ENCODE measurements around the gene KIAA1217.

DNA sequence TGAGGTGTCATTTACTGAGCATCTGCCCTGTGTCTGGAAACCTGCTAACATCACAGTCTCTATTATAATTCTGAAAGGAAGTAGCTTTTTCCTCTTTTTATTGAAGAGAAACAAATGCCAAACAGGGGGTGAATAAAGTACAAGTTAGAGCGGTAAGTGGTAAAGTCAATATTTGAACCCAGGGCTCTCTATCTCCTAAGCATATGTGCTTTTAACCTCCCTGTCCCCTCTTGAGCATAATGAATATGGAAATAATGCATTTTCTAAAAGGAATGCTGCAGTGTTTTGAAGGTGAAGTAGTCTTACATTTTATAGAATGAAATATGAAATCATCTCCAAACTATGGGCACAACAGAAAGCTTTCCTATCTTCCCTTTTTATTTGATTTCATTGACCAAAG is 196.7 kb downstream of the KIAA1217 start:
- no peak for TF ChIP-seq ZBTB48 (tag by site-specific recombination; IDR thresholded peaks at IDR 0.05)
- TF ChIP-seq, protein P1, sequence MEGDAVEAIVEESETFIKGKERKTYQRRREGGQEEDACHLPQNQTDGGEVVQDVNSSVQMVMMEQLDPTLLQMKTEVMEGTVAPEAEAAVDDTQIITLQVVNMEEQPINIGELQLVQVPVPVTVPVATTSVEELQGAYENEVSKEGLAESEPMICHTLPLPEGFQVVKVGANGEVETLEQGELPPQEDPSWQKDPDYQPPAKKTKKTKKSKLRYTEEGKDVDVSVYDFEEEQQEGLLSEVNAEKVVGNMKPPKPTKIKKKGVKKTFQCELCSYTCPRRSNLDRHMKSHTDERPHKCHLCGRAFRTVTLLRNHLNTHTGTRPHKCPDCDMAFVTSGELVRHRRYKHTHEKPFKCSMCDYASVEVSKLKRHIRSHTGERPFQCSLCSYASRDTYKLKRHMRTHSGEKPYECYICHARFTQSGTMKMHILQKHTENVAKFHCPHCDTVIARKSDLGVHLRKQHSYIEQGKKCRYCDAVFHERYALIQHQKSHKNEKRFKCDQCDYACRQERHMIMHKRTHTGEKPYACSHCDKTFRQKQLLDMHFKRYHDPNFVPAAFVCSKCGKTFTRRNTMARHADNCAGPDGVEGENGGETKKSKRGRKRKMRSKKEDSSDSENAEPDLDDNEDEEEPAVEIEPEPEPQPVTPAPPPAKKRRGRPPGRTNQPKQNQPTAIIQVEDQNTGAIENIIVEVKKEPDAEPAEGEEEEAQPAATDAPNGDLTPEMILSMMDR (tag by site-specific recombination; IDR thresholded peaks at IDR 0.05): no peak
- no peak for TF ChIP-seq ZNF510 (tag by site-specific recombination; IDR thresholded peaks at IDR 0.05; ENCODE audit: insufficient replicate concordance)
- no peak for TF ChIP-seq TRIM28 (IDR thresholded peaks at IDR 0.05; ENCODE audit: borderline replicate concordance, low read length)
- TF ChIP-seq, protein P2, sequence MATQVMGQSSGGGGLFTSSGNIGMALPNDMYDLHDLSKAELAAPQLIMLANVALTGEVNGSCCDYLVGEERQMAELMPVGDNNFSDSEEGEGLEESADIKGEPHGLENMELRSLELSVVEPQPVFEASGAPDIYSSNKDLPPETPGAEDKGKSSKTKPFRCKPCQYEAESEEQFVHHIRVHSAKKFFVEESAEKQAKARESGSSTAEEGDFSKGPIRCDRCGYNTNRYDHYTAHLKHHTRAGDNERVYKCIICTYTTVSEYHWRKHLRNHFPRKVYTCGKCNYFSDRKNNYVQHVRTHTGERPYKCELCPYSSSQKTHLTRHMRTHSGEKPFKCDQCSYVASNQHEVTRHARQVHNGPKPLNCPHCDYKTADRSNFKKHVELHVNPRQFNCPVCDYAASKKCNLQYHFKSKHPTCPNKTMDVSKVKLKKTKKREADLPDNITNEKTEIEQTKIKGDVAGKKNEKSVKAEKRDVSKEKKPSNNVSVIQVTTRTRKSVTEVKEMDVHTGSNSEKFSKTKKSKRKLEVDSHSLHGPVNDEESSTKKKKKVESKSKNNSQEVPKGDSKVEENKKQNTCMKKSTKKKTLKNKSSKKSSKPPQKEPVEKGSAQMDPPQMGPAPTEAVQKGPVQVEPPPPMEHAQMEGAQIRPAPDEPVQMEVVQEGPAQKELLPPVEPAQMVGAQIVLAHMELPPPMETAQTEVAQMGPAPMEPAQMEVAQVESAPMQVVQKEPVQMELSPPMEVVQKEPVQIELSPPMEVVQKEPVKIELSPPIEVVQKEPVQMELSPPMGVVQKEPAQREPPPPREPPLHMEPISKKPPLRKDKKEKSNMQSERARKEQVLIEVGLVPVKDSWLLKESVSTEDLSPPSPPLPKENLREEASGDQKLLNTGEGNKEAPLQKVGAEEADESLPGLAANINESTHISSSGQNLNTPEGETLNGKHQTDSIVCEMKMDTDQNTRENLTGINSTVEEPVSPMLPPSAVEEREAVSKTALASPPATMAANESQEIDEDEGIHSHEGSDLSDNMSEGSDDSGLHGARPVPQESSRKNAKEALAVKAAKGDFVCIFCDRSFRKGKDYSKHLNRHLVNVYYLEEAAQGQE (tag by site-specific recombination; IDR thresholded peaks at IDR 0.05): no peak
- TF ChIP-seq KLF1 (tag by site-specific recombination; IDR thresholded peaks at IDR 0.05): no peak
- TF ChIP-seq, protein P3, sequence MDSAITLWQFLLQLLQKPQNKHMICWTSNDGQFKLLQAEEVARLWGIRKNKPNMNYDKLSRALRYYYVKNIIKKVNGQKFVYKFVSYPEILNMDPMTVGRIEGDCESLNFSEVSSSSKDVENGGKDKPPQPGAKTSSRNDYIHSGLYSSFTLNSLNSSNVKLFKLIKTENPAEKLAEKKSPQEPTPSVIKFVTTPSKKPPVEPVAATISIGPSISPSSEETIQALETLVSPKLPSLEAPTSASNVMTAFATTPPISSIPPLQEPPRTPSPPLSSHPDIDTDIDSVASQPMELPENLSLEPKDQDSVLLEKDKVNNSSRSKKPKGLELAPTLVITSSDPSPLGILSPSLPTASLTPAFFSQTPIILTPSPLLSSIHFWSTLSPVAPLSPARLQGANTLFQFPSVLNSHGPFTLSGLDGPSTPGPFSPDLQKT (IDR thresholded peaks at IDR 0.05; ENCODE audit: borderline replicate concordance, low read depth, low read length): no peak
- TF ChIP-seq PRDM4 (tag by site-specific recombination; IDR thresholded peaks at IDR 0.05): no peak
- no peak for TF ChIP-seq ZNF146 (tag by site-specific recombination; IDR thresholded peaks at IDR 0.05)
- TF ChIP-seq ZNF121 (tag by site-specific recombination; IDR thresholded peaks at IDR 0.05): no peak
- TF ChIP-seq ZNF350 (tag by site-specific recombination; IDR thresholded peaks at IDR 0.05): no peak
- no peak for TF ChIP-seq SP2 (tag by site-specific recombination; IDR thresholded peaks at IDR 0.05)
- no peak for TF ChIP-seq ZNF274 (IDR thresholded peaks at IDR 0.05; ENCODE audit: low read length)
- no peak for TF ChIP-seq ZNF274 (tag by site-specific recombination; IDR thresholded peaks at IDR 0.05; ENCODE audit: borderline replicate concordance)
